HFF-Myc (cell line): ENCODE measurements around the gene PRM2.

Experiments used
- DNase-seq: peaks from one replicate; pipeline ENCODE4 v3.0.0-alpha.2; 2011; ENCODE audit warnings: low read depth; ENCODE audit errors: extremely low read depth
- H3K4me3 ChIP-seq: replicated peaks from 2 replicates; pipeline ENCODE4 v1.5.1; 2011; ENCODE audit warnings: low read depth, mild to moderate bottlenecking, control low read depth, low read length
- TF ChIP-seq, protein P1 (sequence below): IDR thresholded peaks from 2 replicates; pipeline ENCODE4 v1.5.1; 2012; ENCODE audit warnings: mild to moderate bottlenecking, low read depth, low read length, control low read depth; ENCODE audit errors: missing control alignments

The PRM2 gene, protein sequence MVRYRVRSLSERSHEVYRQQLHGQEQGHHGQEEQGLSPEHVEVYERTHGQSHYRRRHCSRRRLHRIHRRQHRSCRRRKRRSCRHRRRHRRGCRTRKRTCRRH

DNA sequence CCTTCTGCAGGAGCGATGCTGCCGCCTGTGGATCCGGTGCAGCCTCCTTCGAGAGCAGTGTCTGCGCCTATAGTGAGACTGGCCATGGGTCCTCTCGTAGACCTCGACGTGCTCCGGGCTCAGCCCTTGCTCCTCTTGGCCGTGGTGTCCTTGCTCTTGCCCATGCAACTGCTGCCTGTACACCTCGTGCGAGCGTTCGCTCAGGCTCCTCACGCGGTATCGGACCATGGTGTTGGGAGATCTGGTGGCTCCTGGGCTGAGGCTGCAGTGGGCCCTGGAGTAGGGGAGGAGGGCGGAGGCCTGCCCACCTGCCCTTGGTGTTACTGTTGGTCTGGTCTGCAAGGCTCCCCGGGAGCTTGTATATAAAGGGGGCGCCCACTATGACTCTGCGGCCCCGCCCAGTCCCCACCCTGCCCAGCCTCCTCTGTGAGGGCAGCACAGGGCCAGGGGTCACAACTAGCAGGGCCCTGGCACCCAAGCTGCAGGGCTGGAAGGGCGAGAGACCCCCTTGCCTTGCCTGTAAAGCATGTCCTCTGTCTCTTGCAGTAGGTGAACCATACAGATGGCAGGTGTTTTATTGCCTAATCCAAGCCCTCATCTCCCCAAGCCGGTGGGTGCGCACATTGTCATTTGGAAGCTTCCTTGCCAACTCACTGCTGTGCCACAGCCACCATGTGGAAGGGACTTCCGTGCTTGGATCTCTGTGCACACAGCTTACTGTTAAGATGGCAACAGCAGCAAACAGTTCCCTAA, at the start of gene PRM2:
Gene PRM2, minus strand, starts transcription at position 338 of the 753 bp plus-strand sequence. Its CDS starts 110 bp downstream, at position 228.
- TF ChIP-seq, protein P1, sequence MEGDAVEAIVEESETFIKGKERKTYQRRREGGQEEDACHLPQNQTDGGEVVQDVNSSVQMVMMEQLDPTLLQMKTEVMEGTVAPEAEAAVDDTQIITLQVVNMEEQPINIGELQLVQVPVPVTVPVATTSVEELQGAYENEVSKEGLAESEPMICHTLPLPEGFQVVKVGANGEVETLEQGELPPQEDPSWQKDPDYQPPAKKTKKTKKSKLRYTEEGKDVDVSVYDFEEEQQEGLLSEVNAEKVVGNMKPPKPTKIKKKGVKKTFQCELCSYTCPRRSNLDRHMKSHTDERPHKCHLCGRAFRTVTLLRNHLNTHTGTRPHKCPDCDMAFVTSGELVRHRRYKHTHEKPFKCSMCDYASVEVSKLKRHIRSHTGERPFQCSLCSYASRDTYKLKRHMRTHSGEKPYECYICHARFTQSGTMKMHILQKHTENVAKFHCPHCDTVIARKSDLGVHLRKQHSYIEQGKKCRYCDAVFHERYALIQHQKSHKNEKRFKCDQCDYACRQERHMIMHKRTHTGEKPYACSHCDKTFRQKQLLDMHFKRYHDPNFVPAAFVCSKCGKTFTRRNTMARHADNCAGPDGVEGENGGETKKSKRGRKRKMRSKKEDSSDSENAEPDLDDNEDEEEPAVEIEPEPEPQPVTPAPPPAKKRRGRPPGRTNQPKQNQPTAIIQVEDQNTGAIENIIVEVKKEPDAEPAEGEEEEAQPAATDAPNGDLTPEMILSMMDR = no peak
- DNase-seq = no peak

DNA sequence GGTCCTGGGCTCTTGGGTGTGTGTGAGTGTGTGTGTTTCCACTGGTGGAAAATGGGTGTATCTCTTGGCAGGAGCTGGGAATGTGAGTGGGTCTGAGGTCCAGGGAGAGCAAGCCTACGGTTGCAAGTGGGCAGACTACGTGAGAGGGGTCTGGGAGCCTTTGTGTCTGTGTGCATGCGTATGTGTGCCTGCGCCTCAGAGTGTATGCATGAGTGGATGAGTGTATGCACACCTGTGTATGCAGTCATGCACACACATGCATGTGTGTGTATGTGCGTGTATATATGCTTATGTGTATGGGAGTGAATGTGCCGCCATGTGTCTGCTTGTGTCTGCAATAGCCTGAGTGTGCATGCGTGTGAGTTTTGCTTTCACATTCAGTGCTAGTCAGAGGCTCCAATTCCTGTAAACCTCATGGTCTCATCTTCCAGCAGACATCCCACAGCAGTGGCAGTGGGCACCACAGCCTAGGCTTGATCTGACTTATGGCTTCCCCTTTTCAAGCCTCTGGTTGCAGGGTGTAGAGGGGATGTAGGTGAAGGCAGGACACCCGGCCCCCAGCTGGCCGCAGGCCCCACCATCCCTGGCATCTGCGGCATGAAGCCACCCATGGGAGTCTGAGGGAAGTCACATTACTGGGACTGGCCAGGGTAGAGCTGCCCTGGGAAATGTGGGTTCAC, 49.3 kb upstream of the PRM2 start:
- no peak for DNase-seq
- TF ChIP-seq, protein P1 = no peak
- H3K4me3 ChIP-seq = no peak overlapping the region

More for the DNA sequence above, at the start of gene PRM2:
- no peak within 1 kb of the TSS for H3K4me3 ChIP-seq

DNA sequence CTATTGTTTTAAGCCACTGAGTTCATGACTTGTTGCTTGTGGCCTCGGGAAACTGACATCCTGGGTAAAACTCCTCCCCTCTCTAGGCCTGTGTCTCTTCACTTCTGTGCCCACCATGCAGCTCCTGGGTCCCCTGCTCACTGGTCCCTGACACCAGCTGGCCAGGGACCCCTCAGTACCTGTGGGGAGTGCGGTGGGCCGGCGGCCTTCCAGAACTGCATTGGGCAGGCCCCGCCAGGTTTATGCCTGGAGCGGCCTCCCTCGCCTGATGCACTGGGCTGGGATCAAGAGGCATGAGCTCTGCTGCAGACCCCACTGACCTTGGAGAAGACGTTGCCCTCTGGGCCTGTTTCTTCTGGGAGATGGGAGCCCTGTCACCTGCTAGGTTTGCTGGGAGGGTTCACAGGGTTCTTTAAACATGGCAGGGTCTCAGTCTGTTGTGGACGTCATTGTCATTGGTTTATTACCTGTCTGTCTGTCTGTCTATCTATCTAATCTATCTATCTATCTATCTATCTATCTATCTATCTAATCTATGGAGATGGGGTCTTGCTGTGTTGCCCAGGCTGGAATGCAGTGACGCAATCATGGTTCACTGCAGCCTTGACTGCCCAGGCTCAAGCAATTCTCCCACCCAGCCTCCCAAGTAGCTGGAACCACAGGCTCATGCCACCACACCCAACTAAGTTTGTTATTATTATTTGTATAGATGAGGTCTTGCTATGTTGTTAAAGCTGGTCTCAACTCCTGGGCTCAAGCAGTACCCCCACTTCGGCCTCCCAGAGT, 47.5 kb upstream of the PRM2 start:
- no peak overlapping the region for H3K4me3 ChIP-seq
- TF ChIP-seq, protein P1 = no peak
- no peak for DNase-seq

DNA sequence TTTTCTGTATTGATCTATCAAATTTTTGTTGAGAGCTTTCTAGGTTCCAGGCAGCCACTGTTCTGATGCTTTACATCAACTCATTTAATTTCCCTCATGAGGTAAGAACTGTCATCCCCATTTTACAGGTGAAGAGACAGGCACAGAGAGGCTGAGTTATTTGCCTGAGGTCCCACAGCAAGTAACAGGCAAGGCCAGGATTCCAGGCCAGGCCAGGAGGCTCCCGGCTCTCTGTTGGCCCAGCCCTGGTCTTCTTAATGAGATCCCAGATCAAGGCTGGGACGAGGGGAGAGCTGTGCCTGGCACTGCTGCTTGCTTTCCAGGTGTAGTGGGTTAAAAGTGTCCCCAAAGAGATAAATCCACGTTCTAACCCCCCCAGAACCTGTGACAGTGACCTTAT, 46.5 kb upstream of the PRM2 start:
- no peak for DNase-seq
- no peak overlapping the region for H3K4me3 ChIP-seq
- TF ChIP-seq, protein P1 = no peak

DNA sequence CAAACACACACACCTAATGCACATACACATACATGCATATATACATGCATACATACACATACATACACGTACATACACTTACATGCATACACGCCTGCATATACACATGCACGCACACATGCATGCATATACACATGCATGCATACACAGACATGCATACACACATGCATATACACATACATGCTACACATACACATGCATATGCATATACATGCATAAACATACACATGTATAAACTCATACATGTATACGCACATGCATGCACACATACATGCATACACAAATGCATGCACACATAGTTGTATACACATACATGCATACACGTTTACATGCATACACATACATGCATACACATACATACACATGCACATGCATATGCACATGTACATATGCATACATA, 45.4 kb upstream of the PRM2 start:
- TF ChIP-seq, protein P1 = no peak
- no peak for DNase-seq
- no peak overlapping the region for H3K4me3 ChIP-seq

DNA sequence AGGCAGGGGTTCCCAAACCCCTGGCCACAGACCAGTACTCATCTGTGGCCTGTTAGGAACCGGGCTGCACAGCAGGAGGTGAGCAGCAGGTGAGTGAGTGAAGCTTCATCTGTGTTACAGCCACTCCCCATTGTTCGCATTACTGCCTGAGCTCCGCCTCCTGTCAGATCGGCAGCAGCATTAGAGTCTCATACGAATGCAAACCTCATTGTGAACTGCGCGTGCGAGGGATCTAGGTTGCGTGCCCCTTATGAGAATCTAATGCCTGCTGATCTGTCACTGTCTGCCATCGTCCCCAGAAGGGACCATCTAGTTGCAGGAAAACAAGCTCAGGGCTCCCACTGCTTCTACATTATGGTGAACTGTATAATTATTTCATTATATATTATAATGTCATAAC, 43.9 kb upstream of the PRM2 start:
- no peak for DNase-seq
- H3K4me3 ChIP-seq = no peak overlapping the region
- TF ChIP-seq, protein P1 = no peak
